Measurements from ENCODE around the gene EMC9.

- TF ChIP-seq HDGF (IDR thresholded peaks at IDR 0.05; ENCODE audit: borderline replicate concordance) (no peak), LEF1 (IDR thresholded peaks at IDR 0.05; ENCODE audit: borderline replicate concordance) (no peak)
These were observed 24.4 kb upstream of the EMC9 start for GRCh38 chr14:24165785-24166184.

All from HEK293T (cell line).